ENCODE measurements around the gene GDAP1L1.

The GDAP1L1 gene

DNA sequence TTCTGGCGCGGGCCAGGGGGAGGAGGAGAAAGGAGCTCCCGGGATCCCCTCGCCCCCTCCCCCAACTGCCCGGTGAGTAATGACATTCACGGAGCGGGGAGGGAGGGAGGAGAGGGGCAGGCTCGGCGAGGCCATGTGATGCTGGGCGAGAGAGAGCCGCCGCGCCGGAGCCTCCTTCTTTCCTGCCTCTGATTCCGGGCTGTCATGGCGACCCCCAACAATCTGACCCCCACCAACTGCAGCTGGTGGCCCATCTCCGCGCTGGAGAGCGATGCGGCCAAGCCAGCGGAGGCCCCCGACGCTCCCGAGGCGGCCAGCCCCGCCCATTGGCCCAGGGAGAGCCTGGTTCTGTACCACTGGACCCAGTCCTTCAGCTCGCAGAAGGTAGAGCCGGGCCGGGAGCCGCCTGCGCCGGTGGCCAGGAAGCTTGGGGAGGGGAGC is at the start of gene GDAP1L1:
Gene GDAP1L1, plus strand, starts transcription at position 178 of the 441 bp plus-strand sequence. Its CDS starts 27 bp downstream, at position 205.
- DNase-seq (ENCODE audit: low read depth), result no peak

GRCh38 chr20:44198872-44199271 is 48.2 kb upstream of the GDAP1L1 start:
- peak; percentile 34 for DNase-seq (ENCODE audit: low read depth)

DNA sequence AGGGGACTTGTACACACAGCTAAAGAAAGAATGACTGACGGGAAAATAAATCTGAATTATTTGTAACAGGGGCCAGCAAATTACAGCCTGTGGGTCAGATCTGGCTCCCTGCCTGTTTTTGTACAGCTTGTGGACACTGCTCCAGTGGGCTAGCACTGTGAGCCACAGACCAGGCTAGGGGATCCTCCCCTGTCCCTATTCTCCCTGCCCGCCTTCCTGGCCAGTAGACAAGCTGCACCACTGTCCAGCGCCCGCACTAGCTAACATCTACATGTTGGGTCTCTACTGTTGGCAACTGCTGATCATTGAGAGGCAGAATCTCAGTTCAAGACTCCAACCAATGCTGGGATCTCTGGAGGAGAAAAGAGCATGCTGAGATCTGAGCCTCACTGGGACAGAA is 47.2 kb upstream of the GDAP1L1 start:
- no peak for DNase-seq (ENCODE audit: low read depth)

- DNase-seq (ENCODE audit: low read depth), result no peak
Measured at GRCh38 chr20:44200371-44200770, 46.7 kb upstream of the GDAP1L1 start.

GRCh38 chr20:44200983-44201382 is 46.1 kb upstream of the GDAP1L1 start:
- no peak for DNase-seq (ENCODE audit: low read depth)

DNA sequence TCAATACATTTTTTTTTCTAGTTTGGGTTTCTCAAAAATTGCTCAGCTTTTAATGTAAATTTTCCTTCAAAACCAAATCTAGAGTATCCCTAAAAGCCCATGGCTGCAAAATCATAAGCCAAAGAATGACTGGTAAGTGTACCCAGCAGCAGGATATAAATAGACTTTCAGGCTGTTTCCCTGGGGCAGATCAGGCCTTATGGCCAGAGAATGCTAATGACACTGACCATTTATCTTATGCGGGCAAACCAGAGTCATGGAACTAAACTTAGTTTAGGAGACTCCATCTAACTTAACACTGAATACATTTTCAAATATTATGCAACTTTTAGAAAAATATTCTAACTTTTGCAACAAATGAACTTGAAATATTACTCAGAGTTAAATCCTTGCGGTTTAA is 43.9 kb upstream of the GDAP1L1 start:
- peak; percentile 50 for DNase-seq (ENCODE audit: low read depth)

- DNase-seq (ENCODE audit: low read depth), result peak; percentile 98
Measured at GRCh38 chr20:44204156-44204831, 42.8 kb upstream of the GDAP1L1 start.

DNA sequence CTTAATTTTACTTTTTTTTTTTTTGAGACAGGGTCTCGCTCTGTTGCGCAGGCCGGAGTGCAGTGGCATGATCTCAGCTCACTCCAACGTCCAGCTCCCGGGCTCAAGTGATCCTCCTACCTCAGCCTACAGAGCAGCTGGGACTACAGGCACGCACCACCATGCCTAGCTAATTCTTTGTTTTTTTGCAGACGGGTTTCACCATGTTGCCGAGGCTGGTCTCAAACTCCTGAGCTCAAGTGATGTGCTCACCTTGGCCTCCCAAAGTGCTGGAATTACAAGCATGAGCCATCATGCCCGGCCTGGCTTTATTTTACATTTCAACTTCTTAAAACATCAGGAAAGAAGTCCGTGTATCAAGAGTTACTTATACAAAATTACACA is 42.3 kb upstream of the GDAP1L1 start:
- DNase-seq (ENCODE audit: low read depth), result no peak

GRCh38 chr20:44206132-44206531 is 41.0 kb upstream of the GDAP1L1 start:
- no peak for DNase-seq (ENCODE audit: low read depth)

DNA sequence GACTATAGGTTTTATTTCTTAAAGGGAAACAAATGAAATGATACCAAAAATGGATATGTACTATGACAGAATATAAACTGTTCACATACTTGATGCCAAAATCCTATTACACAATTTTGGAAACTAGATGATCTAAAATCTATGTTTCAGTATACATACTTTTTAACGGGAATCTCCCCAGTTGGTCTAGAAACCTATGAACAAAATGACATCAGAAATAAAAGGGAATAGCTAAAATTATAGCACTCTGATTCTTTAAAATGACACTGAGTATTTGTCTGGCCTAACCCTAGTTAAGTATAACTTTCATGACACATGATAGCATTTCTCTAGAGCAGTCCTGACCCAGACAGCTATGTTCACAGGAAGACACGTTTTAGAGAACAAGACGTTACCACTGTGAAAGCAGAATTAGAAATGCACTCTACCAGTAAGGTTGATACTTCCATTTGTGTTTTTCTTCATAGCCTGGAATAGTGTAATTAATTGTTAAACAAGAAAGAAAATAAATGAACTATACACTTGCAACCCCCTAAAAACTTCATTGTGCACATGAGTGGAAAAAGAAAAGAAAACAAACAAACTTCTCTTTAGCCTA is 39.9 kb upstream of the GDAP1L1 start:
- DNase-seq (ENCODE audit: low read depth), result no peak

DNA sequence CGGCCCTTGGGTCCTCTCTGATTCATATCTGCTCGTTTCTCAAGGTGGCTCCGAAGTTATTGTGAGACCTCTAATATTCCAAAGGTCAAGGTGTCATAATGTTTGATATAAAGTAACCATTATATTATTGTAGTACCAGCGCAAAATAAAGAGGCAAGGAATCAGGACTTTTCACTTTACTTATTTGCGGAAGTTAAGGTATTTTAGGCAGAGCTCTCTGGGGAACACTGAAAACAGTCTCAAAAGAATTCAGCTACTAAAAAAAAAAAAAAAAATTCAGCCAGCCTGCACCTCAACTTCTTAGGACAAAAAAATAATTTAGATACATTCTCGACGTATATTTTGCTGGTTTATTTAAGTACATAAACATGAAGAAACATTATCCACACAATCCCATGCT is 38.9 kb upstream of the GDAP1L1 start:
- DNase-seq (ENCODE audit: low read depth), result peak; percentile 48

GRCh38 chr20:44208770-44209169 is 38.3 kb upstream of the GDAP1L1 start:
- peak; percentile 66 for DNase-seq (ENCODE audit: low read depth)

- peak; percentile 62 for DNase-seq (ENCODE audit: low read depth)
Measured at GRCh38 chr20:44209686-44210405, 37.3 kb upstream of the GDAP1L1 start.

GRCh38 chr20:44210406-44211176 is 36.5 kb upstream of the GDAP1L1 start, which contains the start of gene OSER1:
OSER1 (minus strand) TSS chr20:44210771; CDS start chr20:44206957, 3,814 bp downstream.
- DNase-seq (ENCODE audit: low read depth), result peak; percentile 100

GRCh38 chr20:44211177-44212039 is 35.7 kb upstream of the GDAP1L1 start:
- peak; percentile 34 for DNase-seq (ENCODE audit: low read depth)

GRCh38 chr20:44212792-44213191 is 34.3 kb upstream of the GDAP1L1 start:
- peak; percentile 62 for DNase-seq (ENCODE audit: low read depth)

DNA sequence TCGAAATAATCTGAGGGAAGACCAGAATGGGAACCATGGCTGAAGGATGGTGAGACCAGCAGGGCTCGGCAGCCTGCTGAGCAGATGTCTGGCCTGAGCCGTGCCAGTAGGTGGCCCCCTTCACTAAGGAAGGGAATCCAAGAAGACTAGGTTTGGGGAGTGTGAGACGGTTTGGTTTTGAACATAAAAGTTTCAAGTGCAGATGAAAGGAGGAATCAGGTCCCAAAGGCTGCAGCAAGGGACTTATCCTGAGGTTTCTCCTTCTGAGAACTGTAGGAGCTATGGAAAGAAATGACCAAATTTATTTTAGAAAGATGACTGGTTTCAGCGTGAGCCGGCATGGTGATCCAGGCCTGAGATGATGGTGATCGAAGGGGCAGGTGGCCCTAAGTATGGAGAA is 32.0 kb upstream of the GDAP1L1 start:
- peak; percentile 82 for DNase-seq (ENCODE audit: low read depth)

- DNase-seq (ENCODE audit: low read depth), result peak; percentile 85
Measured at GRCh38 chr20:44217342-44218092, 29.6 kb upstream of the GDAP1L1 start.

DNA sequence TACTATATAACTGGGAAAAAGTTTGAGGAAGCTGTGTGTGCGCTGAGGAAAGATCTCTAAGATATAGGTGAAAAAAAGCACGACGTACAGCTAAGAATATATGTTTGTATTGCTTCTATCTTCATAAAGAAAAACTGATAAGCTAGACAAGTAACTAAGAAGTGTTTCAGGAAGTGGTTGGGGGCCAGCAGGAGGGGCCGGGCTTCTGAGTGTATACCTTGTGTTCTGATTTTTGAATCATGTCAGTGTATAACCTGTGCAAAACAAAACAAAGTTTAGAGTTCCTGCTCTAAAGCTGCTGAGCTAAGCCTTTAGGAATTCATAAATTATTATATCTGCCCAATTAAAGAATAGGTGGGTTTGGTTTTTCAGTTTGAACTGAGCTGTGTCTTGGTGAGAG is 28.7 kb upstream of the GDAP1L1 start:
- DNase-seq (ENCODE audit: low read depth), result no peak

DNA sequence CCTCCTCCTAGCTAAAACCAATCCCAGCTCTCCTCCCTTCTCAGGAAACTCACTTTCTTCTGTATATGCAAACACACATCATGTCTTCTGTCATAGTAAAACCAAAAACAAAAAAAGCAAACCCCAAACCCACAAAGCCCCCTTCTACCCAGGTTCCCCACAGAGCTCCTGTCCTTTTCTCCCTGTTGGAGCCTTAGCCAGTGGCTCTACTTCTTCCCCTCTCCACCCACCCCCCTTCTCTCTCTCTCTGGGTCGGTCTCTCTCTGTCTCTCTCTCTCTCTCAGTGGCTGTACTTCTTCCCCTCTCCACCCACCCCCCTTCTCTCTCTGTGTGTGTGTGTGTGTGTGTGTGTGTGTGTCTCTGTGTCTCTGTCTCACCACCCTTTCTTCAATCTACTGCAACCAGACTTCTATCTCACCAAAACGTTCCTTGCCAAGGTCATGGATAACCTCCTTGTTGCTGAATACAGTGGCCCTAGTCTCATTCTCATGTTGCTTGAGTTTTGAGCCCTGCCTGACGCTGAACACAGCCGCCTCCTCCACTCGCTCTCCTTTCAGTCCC is 27.9 kb upstream of the GDAP1L1 start:
- no peak for DNase-seq (ENCODE audit: low read depth)

Data from ELR (cell line).